Activated CD4-positive, alpha-beta T cell treated with anti-CD3 and anti-CD28 coated beads, Interleukin-2, Interleukin-4, amounts not matched to agents 100 ng/mL and 50 ng/mL, durations not matched to agents 16 hours and 8 hours (primary cell): ENCODE data around the gene KLHL13.

ENCODE experiments used
- DNase-seq: peaks from one replicate; pipeline ENCODE4 v3.0.0-alpha.2; 2020; ENCODE audit warnings: low spot score

Gene KLHL13

DNA sequence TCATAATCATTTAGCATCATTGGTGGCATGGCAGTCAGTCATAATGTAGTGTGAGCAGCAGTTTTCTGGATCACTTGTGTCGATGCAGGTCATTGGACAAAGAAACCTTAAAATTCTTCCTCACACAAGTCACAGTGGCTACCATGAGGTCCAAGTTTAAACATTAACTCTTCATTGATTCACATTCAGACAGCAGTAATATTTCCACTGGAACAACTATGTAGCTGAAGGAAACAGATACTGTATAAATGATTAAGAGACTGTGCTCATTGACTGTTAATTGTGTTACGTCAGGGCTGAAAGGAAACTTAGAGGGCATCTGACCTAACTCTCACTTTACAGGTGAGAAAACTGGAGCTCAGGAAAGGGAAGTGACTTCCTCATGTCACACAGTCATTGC is 261.8 kb downstream of the KLHL13 start:
- no peak for DNase-seq

DNA sequence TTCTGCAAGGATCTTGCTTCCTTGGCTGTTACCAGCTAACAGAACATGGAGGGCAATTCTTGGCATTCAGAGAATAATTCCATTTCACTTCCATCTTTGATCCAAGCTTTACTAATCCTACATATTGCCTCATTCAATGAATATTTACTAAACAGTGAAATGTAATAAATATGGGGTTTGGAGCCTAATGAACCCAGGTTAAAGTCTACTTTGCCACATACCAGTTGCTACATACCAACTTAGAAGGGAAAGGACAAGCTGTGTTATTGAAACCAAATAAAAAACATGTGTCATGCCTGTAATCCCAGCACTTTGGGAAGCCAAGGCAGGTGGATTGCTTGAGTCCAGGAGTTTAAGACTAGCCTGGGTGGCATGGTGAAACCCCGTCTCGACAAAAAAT is 265.6 kb downstream of the KLHL13 start:
- no peak for DNase-seq
